HG03280 (cell line): ENCODE data around the gene CA5A.
"Not testable (repeated sequence)": the region's sequence is repeated elsewhere in the genome, so short reads cannot be mapped to it uniquely, and the experiment has no call there.

Source experiments
- ATAC-seq: cut with Tn5 transposase; IDR thresholded peaks from one replicate; pipeline ENCODE4 v1.9.1; 2021; ENCODE audit warnings: mild to moderate bottlenecking, moderate library complexity; ENCODE audit not compliant: unreplicated experiment

CA5A gene

DNA sequence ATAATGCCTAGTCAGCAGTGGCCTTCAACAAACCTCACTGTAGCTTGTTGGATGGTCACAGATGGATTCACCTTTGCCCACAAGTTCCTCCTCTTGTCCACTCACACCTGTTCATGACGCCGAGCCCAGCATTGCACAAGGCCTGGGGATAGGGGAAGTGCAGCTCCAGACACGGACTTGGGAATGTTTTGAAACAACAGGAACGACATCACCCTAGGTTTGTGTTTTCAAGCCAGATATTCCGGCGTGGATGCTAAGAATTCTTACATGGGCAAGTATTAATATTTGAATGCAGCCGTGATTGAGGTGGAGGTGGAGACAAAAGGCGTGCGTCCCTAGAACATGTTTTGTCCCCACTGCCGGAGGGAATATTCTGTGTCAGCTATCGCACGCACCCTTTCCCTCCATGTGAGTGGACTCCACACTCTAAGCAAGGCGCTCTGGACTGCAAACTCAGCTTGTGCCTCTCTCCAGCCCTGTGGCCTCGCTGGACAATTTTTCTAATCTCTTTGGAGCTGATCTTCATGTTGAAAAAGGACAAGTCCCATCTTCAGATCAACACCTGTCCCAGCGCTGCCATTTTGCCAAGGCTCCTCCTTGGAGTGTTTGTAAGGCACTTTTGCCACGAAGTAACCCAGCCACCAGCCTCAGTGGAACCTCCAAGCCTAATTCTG lies 12.9 kb upstream of the CA5A start:
- ATAC-seq = no peak

DNA sequence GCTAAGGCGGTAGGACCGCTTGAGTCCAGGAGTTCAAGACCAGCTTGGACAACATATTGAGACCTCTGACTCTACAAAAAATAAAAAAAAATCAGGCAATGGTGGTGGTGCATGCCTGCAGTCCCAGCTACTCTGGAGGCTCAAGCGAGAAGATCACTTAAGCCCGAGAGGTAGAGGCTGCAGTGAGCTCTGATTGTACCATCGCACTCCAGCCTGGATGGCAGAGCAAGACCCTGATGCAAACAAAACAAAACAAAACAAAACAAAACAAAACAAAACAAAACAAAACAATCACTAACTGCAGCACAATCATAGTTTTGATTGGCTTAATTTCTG lies 12.4 kb upstream of the CA5A start:
- no peak for ATAC-seq

DNA sequence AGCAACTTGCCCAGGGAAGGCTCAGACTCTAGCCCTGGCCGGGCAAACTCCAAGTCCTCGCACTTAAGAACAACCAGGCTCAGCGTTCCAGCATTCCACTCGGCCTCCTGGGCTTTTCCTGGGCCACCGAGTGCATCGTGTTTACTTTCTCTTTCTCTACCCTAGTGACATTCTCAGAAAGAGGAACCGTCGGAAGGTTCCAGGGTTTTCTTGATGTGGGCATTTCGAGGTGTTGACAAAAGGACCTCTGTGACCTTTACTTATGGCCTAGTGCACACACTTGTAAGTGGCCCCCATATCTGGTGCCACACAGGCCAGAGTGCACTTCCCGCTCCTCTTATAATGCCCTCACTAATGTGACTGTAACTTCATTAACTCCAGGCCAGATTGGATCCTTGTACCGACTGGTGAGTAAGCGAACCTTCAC lies 11.8 kb upstream of the CA5A start:
- ATAC-seq = no peak

DNA sequence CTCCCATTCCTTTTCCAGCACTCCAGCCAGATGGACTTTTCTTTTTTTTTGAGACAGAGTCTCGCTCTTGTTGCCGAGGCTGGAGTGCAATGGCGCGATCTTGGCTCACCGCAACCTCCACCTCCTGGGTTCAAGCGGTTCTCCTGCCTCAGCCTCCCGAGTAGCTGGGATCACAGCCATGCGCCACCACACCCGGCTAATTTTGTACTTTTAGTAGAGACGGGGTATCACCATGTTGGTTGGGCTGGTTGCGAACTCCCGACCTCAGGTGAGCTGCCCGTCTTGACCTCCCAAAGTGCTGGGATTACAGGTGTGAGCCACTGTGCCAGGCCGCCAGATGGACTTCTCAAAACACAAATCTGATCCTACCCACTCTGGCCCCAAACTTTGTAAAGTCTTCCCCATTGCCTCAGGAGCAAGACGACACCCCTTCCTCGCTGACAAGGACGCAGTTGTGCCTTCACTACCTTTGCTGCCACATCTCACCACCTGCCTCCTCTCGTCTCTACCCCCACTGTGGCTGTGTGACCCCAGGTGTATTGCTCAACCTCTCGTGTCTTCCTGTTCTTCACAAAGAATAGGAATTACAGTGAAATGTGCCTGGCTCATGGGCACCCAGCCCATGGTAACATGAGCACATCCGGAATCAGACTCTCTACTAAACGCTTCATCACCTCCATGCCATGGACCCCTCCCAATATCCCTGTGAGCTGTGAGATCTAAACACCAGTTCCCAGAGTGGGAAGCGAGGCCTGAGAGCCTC lies 11.2 kb upstream of the CA5A start:
- no peak for ATAC-seq

DNA sequence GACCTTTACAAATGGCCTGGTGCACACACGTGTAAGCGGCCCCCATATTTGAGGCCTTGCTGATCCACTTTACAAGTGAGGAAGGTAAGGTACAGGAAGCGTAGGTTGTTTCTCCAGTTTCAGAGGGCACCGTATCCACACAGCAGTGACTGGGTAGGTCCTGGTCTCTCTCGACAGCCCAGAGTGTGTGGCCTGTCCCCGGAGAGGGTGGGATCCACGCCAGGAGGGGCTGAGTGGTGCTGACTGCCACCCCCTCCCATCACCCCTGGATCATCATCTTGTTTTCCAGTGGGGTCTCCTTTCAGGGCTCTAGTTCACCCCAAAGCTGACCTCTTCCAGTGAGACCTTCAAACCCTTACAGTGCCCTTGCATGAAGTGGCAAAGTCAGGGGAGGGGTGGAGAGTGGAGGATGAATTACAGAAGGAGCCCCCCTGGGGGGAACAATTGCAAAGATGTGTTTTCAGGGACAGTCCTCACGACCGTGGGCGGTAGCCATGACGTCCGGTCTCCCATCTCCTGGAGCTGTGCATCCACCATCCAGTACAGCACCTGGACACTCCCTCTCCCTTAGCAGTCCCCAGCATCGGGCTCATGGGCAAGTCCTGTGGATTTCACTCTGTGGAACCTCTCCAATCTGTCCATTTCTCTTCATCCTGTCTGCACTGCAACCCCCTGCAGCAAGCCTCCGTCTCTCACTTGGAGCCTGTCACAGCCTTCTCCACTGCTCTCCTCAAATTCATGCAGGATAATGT lies 10.4 kb upstream of the CA5A start:
- ATAC-seq = no peak

DNA sequence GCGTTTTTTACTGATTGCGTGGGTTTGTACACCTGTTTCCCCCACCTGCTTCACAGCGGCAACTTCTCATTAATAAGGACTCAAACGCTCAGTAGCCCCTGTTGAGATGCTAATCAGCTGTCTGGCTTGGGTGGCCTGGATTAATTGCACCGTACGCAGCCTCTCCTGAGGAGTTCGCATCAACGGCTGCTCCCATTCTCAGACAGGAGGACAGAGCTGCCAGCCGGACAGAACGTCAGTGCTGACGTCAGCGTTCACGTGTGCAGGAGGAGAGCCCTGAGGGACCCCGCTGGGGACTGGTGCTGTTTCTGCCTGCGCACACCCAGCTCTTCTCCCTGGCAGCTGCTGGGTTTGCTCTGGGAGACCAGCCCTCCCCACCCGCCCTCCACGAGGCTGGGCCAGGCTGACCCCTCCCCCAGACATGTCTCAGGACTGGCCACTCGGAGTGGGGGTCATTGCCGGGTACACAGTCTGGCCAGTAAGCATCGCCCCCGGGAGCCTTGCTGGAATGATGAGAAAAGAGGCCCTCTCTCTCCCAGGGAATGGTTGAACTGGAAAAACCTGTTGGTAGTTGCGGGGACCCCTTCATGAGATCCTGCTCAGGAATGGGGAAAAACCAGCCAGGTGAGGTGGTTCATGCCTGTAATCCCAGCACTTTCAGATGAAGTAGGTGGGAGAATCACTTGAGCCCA lies 9.2 kb upstream of the CA5A start:
- ATAC-seq = no peak

DNA sequence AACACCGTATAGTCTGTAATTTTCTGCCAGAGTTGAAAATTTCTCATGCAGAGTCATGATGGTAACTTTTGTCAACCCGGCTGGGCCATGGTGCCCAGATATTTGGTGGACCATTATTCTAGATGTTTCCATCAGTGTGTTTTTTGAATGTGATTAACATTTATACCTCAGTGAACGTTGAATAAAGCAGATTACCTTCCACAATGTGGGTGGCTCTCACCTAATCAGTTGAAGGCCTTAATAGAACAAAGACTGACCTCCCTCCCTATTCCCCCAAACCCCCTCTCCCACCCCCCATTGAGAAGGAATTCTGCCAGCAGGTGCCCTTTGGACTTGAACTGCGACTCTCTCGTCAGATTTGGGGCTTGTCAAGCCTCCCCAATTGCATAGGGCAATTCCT lies 6.4 kb upstream of the CA5A start:
- no peak for ATAC-seq

DNA sequence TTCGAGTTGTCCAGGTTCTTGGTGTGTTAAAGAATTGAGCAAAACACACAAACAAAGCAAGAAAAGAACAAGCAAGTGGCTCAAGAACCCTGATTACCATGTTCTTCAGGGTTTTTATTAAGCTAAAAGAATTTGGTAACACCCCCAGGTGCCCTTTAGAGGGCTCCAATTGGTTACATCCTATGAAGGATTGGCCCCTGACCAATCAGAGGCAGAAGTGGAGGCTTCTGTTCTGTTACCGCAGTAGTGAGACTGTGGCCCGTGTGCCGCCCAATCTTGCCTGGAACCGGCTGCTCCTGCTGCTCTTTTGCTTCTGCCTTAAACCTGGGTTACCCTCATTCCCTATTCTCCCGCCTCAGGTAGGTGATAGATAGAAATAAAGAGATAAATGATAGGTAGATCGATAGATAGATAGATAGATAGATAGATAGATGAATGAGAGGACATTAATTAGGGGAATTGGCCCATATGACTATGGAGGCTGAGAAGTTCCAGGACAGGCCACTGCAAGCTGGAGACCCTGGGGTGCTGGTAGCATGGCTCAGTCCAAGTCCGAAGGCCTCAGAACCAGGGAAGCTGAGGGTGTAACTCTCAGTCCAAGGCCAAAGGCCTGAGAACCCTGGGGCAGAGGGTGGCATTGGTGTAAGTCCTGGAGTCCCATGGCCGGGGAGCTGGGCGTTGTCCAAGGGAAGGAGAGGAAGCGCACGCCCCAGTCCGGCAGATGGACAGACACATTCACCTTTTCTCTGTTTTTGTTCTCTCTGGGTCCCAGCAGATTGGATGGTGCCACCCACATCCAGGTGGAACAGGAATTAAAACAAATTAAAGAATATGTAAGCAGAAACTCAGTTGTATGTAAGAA lies 3.5 kb upstream of the CA5A start:
- no peak for ATAC-seq

DNA sequence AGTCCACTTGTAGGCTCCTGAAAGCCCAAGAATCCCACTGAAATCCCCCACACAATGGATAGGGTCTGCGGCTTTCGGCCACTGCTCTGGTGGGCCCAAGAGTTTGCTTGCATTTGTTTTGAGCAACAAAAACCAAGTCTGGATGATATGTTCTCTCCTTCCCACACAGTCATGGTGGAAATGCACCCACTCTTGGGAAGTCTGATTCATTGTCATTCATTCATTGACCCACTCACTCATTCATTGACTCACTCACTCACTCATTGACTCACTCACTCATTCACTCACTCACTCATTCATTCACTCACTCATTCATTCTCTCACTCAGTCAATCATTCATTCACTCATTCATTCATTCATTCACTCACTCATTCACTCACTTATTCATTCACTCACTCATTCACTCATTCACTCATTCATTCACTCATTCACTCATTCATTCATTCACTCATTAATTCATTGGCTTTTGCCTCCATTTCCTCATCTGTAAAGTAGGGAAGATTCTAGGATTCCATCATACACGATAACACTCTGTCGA lies 2.2 kb upstream of the CA5A start:
- ATAC-seq = no peak

DNA sequence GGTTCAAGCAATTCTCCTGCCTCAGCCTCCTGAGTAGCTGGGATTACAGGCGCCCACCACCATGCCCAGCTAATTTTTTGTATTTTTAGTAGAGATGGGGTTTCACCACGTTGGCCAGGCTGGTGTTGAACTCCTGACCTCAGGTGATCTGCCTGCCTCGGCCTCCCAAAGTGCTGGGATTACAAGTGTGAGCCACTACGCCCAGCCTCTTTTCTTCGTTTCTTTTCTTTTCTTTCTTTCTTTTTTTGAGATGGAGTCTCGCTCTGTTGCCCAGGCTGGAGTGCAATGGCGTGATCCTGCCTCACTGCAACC lies 858 bp upstream of the CA5A start:
- not testable (repeated sequence) for ATAC-seq

DNA sequence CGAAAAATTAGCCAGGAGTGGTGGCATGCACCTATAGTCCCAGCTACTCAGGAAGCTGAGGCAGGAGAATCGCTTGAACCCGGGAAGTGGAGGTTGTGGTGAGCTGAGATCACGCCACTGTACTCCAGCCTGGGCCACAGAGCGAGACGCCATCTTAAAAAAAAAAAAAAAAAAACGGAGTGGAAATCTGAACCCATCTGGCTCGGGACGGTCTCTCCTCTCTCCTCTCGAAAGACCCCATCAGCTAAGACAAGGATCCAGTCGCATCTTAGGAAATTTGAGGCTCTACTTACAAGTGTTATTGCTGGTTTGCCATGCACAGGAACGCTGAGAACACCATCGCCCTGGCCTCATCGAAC lies 334 bp downstream of the CA5A start:
- ATAC-seq = not testable (repeated sequence)

DNA sequence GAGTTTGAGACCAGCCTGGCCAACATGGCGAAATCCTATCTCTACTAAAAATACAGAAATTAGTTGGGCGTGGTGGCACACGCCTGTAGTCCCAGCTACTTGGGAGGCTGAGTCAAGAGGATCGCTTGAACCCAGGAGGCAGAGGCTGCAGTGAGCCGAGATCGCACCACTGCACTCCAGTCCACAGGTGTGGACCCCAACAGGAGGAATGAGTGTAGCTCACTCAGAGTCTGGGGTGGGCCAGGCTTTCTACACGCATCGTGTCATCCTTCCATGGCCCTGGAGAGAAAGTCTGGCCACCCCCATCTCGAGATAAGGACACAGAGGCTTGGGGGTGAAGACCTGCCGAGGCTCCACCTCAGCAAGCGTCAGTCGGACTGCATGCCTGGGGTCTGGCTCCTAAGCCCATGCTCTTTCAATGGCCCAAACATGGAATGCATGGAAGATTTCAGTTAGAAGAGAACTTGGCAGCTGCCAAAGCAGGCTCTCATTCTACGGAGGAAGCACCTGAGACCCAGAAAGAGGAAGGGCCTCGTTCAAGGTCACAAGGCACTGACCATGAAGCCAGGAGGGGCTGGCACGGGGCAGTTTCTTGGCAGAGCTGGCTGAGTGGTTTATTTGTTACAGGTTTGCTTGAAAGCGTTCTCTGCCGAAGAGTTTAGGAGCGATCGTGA lies 1.4 kb downstream of the CA5A start:
- not testable (repeated sequence) for ATAC-seq

DNA sequence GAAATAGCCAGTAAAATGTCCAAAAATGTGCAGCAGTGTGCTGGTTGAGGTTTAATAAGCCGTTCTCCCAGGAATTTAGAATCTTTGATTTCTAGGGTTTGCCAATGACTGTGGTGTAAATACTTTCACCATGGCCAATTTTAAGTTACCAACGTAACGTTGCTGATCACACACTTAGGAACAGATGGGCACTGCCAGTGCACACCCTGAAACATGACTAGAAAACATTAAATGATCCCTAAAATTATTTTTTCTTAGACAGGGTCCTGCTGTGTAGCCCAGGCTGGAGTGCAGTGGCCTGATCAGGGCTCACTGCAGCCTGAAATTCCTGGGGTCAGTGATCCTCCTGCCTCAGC lies 3.2 kb downstream of the CA5A start:
- ATAC-seq = no peak

DNA sequence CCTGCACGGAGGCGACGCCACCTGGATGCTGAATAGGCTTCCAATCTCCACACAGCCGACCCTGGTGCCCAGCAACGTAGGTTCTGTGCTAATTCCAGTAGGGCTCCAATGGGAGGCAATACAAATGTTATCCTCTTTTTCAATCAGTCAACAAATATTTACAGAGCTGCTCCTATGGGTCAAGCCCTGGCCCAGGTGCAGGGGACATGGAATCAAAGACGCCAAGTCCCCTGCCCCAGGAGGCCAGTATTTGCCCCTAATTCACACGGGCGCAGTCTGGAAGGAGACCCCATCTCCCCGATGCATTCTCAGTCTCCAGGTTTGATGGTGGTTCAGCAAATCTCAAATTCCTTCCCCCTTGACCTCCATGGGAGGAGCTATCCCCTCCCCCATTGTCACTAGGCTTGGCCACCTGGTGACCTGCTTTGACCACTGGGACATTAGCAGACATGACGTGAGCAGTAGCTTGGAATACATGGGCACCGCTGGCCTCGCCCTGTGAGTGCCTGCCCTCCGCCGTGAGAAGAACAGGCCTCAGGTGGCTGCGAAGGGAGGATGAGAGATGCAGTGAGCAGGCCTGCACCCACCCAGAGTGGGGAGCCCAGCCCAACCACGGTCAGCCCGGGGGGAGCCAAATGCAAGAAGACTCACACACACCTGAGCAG lies 3.7 kb downstream of the CA5A start:
- not testable (repeated sequence) for ATAC-seq

DNA sequence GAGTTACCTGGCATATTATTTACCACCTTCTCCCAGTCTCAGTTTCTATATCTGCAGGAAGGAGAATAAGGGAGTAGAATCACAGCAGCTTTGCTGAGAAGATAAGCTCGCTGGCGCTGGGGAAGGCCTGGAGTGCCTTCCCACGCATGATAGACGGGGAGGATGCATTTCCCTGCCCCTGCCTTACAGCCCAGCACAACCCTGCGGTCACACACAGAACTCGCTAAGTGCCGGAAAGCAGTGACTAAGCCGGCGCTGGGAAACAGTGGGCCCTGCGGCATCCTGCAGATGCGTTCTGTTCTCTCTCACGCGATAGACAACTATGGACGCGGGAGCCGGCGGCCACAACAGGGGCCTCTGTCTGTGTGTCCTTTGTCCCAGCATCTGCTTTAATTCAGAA lies 4.8 kb downstream of the CA5A start:
- ATAC-seq = no peak

DNA sequence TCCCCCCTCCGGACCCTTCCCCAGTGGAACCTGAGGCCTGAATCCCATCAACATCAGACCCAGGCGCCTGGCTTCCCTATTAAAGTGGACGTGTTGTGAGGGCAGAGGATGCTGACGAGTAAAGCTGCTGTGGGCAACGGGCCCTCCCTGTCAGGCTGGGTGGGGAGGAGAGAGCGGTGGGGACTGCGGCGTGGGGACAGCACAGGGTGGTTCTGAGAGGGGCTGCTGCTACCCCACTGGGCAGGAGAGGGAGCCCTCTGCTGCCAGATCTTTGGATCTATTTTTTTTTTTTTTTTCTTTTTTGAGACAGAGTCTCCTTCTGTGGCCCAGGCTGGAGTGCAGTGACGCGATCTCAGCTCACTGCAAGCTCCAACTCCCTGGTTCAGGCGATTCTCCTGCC lies 5.9 kb downstream of the CA5A start:
- no peak for ATAC-seq

DNA sequence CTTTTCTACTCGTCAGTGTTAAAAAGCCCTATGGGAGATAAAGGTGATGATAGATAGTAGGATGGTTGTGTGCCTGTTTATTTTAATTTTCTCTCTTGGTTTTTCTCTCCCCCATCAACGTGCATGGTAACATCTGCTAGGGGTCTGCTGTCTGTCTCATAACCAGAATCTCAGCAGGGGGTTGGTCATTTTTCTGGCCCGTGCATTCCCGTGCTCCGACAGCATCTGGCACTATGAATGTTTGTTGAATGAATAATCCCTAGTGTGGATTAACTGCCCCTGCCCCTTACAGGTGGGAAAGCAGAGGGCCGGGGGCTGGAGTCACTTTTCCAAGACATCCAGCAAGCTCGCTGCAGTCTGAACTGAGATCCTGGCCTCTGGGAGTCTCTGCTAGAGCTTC lies 6.3 kb downstream of the CA5A start:
- no peak for ATAC-seq

DNA sequence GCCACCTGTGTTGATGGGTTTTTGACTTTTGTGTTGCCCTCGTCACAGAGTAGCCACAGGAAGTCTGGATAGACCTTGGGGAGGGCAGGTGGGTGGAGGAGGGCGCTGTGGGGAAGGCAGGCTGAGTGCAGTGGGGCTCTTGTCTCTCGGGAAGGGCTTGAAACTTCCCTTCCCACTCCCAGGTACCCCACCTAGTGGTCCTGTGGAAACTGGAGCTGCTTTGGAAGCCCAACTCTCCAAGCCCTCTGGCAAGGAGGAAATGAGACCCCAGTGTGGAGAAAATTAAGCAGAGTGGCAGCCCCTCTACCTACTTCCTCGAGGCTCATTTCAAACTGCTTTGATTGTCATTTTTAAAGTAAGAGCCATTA lies 9.2 kb downstream of the CA5A start:
- no peak for ATAC-seq
